ENCODE data around the gene LHFPL6.
"Not testable (repeated sequence)": the region's sequence is repeated elsewhere in the genome, so short reads cannot be mapped to it uniquely, and the experiment has no call there.

LHFPL6 gene

DNA sequence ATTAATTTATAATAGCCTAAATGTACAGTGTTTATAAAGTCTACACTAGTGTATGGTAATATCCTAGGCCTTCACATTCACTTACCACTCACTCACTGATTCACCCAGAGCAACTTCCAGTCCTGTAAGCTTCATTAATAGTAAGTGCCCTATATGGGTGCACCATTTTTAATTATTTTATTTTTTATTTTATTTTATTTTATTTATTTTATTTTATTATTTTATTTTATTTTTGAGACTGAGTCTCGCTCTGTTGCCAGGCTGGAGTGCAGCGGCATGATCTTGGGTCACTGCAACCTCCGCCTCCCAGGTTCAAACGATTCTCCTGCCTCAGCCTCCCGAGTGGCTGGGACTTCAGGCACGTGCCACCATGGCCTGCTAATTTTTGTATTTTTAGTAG is 264.9 kb downstream of the LHFPL6 start:
- not testable (repeated sequence) for DNase-seq

DNA sequence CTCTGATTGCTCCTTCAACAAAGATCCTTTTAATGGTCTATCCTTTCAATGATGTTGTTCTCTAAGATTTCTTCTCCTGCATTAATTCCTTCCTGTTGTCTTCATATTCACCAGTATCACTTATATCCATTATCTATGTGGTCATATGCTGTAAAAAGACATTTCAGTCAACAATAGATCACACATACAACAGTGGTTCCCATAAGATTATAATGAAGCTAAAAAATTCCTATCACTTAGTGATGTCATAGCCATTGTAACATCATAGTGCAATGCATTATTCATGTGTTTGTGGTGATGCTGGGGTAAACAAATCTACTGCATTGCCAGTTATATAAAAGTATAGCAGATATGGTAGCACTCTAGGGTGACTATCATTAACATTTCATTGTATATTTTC is 266.1 kb downstream of the LHFPL6 start:
- no peak for DNase-seq

DNA sequence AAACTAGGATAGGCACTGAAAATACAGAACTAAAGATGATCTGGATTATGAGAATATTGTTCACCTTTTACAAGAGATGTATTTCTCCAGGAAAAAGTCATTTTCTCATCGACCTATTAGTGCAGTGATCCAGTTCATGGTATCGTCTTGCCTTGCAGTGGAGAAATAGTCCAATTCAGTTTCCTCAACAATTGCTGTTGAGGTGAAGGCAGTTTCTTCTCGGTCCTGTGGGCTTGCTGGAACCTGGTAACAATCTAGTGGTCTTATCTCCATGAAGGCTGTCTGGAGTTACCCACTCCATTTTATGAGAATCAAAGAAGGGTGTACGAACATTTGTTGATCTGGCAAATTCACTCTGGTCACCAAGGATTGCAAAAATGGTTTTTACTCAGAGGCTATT is 266.8 kb downstream of the LHFPL6 start:
- no peak for DNase-seq

DNA sequence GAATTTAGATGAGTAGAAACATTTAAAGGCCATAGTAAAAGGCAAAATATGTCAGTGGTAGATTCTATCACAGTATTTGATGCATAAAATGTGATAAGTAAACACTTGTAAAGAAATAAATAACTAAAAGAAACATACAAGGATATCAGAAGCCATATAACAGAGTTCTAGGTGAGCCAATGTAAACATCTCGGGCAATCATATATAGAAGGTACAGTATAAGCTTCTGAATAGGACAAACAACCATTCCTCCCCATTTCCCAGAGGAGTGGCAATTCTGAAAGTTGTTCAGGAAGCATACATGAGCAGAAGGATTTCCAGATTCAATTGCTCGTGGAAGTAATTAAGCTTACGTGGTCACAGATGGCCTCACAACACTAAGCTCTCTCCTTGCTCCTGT is 267.3 kb downstream of the LHFPL6 start:
- DNase-seq: no peak

DNA sequence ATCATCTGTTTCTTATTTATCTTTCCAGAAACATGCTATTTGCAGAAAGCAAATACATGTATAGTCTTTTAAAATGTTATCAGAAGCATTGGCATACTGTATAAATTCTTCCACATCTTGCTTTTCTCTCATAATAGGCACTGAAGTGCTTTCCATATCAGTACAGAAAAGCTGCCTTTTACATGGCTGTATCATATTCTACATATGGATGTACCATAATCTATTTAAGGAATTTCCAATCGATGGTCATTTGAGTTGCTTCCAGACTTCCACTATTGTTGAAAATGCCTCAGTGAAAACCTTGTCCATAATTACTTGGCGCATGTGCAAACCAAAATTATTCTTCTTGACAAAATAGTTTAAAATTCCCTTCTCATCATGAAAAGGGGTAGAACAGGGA is 272.5 kb downstream of the LHFPL6 start:
- no peak for DNase-seq

DNA sequence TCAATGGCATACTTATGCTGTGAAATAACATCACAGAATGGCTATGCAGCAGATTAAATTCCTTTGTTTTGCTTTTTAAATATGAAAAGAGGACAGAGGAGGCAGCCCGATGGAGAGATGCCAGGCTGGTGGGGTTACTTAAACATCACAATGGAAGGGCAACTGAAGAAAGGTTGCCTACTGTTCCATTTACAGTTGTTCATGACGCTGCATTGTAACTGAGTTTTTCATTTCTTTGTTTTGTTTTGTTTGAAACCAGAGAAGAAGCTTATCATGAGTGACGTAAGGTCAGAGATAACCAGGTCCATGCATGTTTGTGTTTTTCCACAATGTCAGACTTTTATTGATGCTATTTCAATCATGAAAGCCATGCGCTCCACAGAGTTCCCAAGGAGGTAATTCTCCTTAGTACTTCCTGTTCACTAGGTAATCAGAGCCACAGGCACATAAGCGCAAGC is 273.8 kb downstream of the LHFPL6 start:
- no peak for DNase-seq

DNA sequence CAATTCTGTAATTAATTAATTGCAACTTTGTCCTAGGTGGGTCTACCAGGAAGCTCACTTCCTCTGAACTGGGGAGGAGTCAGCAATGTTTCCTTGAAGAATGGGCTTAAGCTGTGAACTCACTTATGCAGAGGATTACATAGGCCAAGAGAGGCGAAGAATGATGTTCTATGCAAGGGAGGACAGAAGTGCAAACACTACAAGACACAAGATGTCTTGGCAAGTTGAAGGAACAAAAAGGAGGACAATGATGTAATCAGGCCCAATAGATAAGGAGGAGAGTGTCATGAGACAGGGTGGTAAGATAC is 275.9 kb downstream of the LHFPL6 start:
- no peak for DNase-seq

DNA sequence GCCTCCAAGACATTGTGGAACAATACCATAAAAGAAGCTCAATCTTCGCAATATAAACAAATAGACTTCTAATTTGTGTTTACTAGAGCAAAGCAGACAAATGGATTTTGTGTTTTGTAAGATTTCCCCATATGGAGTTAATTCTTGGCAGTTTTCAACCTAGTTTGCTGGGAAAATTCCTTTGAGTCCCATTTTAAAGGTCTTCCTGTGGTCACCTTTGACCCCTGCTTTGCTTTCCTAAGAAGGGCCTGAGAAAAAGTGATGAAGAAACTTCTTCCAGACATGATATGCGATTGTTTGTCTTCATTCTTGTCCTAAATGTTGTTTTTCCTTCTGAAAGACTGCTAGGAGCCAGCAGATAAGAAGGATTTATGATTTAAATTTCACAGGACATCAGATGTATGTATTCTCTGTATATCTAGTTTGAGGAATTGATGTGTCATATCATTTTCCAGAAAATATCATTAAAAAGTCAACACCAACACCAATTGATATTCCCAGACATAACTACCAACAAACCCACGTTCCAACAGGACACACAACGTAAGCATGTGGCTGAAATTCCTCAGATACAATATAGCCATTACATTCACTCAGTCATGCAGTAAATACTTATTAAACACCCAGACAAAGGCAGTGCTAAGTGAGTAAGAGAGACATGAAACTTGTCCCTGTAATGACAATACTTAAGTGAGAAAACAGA is 276.4 kb downstream of the LHFPL6 start:
- no peak for DNase-seq

DNA sequence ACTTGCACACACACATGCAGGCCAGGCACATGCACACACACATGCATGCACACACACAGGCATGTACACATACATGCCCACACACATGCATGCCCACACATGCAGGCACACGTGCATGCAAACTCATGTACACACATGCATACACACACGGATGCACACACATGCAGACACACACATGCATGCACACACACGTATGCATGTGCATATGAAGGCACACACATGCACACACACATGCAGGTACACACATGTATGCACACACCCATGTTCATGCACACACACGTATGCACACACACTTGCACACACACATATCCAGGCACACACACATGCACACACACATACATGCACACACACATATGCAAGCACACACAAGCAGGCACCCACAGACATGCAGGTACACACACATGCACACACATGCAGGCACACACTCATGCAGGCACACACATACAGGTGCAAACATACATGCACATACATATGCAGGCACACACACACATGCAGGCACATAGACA is 278.1 kb downstream of the LHFPL6 start:
- DNase-seq: no peak

DNA sequence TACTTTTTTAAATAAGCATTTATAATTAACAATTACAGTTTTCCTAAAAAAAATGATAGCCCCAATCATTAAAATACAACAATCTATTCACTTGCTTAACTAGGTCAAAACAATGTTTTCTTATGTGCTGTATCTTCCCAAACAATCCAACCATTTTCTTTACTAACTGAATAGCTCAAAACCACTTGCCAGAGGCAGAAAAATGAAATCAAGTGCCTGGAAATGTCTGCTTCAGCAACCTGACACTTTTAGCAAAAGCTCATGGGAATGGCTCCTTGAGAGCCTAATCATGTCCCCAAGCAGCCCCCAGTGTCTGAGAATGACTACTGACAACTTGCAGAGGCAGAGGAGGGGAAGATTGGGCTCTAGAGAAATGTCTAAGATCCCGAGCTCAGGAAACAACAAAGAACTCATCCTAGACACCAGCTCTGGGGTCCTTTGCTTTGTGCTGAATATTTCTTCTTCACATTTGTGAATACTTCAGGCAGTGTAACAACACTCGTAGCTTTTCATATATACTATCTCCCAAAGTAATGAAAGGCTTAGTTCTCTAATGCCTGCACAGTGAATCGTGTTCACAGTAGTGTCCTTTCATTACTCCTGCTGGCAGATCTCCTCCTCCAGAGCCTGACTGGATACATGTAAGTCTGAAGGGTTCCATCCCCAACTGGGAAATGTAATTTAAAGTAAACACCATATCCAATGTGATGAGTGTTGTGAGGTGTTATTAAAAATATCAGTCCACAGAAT is 280.0 kb downstream of the LHFPL6 start:
- no peak for DNase-seq

DNA sequence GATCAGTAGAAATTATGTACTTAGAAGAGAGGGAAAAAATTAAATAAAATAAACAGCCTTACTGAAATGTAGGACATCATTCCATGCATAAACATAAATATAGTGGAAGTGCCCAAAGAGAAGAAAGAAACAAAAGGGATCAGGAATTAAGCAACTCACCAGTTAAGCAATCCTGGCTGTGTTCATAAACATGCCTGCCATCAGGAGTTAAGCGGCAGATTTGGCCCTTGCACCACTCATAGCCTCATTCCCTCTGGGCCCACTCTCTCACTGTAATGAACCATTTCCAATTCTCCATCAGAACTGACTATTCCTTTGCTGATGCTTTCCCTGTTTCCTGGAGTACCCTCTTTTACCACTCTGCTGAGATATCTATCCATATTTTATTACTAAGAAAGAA is 281.4 kb downstream of the LHFPL6 start:
- no peak for DNase-seq

DNA sequence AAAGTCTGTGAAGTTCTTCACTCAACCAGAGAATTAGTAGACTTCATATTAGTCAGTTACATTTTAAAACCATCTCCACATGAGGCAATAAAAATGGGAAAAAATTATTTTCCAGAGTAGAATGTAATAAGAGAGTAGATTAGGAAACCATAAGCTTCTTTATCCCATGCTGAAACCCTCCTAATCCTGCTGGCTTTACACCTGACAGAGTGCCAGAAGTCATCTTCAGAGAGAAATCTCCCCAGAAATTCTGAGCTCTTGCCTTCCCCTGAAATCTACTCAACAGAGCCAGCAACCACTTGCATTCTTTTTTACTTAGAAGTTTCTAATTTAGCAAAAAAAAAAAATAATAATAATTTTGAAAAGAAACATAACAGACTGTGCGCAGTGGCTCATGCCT is 284.8 kb downstream of the LHFPL6 start:
- DNase-seq: no peak

DNA sequence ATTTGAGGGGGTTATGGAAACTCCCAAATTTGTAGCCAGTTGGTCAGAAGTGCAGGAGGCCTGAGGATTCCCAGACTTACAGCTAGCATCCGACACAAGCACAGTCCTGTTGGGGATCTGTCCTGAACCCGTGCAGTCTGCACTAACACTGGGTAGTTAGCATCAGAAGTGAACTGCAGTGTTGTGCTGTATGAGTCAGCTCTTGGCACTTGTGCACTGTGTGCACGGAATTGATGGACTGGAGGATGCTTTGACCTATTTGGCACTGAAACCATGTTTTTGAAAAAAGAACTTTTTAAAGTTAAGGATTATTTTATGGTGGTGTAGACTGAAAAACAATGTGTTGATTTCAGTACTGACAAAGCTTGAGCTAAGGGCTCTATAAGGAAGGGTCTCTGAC is 285.7 kb downstream of the LHFPL6 start:
- DNase-seq: no peak

DNA sequence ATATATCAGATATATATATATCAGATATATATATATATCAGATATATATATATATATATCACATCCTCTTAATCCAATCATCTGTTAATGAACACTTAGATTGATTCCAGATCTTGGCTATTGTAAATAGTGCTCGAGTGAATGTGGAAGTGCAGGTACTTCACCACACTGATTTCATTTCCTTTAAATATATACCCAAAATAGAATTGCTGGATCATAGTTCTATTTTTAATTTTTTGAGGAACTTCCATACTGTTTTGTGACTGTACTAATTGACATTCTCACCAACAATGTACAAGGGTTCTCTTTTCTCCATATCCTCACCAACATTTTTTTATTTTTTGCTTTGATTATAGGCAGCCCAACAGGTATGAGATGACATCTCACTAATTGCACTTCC is 287.2 kb downstream of the LHFPL6 start:
- DNase-seq: no peak

DNA sequence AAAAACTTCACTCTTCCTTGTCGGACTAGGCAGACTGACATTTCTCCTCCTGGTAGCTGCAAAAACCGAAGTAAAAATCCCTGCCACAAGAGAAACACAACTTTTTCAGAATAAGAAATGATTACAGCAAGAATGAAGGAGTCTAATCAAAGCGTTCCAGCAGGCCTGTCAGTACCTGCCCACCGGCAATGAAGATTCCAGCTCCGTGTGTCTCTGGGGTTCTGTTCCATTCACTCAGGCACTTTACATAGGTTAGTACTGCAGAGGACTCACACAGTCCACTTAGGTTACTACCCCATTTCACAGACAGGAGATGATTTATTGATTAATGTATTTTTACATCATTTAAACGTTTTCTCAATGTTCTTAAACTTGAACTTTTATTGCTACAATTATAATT is 289.3 kb downstream of the LHFPL6 start:
- no peak for DNase-seq

DNA sequence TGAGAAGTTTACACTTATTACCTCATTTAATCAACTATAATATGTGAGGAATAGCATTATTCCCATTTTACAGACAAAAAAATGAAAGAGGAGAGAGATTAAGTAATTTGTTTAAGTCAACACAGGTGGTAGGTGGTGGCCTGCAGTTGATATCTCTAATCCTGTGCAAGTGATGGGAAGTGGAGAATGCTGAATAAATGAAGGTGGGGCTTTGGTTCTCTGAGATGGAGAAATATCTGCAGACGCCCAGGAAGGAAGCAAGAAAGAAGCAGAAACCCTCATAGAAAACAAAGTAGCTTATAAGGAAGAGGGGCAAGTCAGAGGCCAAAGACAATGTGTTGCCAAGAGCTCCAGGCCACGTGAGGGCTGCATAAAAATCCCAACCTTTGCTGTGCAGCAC is 290.4 kb downstream of the LHFPL6 start:
- DNase-seq: no peak

DNA sequence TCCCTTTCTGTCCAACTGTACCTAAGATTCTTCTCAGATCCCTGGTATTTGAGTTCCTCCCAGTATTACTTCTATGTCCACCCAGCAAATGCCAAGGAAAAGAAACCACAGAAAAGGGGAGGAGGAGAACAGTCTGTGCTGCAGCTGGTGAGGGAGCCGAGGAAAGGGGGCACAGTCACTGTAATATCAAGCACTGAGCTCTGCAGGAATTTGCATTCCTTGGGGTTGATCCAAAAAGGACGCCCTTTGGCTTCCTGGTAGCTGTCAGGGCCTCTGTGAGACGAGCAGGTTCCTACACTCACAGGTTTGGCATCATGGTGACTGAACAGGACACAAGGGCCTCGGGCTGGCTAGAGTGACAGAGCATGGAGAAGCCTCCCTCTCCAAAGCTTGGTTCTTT is 291.4 kb downstream of the LHFPL6 start:
- no peak for DNase-seq

DNA sequence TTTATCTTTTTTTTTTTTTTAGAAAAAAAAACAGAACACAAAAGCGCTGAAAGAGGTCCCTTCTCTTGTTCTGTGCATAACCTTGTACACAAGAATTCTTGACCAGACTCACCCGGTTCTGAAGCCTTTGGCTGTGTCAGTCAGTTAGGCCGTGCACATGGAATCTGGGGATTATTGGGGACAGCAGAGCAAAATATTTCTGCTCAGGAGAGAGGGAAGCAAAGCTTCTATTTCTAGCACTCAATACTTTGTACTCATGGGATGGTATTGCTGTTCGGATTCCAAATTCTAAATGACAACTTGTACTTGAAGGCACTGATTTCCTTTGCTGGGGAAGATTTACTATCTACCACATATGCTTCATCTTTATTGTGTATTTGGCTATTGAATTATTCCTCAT is 292.0 kb downstream of the LHFPL6 start:
- DNase-seq: no peak

DNA sequence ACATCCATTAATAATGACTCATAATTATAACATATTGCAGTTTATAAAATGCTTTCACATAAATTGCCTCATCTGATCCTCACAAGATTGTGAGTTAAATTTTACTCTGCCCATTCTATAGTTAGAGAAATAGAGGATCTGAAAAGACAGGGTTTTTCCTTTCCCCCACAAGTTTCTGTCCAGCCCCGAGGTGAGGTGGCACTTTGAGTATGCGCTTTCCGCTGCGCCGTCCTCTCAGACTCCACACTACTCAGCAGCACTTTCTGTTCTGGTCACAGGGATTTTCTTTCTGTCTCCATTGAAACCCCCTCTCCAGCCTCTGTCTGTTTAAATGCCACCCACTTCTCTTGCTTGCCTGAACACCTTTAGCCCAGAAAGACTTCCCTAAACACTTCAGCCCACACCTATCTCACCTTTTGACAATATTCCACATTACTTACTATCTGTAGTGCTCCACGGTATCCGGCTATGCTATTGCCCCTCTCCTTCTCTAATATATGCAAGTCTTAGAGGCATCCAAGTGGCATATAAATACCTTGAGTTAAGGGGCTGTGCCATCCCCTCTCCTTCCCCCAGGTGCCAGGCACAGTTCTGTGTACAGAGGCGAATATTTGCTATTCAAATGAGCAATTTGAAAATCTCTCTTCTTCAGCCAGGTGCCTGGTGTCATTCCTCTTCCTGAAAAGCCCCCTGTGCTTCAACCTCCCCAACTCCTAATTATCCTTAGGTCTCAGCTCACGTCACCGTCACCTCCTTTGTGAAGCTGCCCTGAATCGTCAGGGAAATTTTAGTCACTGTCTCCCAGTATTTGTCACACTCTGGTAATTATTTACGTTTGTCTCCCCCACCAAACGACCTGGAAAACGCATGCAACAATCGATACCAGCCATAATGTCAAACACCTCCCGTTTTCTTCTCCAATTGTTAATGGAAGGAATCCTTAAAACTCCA is 296.1 kb downstream of the LHFPL6 start:
- peak; percentile 26 to 33 for DNase-seq

DNA sequence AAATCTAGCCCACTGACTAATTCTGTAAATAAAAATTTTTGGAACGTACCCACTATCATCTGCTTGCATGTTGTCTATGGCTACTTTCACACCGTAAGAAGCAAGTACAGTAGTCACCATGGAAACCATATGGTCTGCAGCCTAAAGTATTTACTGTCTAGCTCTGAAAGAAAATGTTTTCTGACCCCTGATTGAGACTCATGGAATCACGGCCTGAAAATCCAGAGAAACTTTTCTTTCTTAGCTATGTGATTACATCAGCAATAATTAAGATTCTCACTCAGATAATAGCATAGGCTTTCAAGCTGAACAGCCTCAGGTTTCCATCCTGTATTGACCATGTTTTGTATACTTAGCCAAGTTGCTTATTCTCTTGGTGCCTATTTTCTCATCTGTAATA is 300.2 kb downstream of the LHFPL6 start:
- DNase-seq: no peak

DNA sequence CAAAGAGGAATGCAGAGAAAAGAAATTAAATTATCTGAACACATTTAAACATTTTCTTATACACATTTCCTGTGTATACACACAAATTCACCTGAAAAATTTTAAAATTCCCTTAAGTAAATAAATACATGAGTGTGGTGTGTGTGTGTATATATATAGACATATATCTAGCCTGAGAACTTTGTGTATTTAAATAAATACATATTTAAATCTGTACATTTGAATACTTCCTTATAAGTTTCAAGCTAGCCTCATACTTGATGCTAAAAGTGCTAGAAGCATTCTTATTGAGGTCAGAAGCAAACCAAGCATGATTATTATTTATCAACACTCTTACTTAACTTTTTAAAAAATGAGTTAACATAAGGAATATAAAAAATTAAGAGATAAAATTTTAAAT is 304.0 kb downstream of the LHFPL6 start:
- no peak for DNase-seq

DNA sequence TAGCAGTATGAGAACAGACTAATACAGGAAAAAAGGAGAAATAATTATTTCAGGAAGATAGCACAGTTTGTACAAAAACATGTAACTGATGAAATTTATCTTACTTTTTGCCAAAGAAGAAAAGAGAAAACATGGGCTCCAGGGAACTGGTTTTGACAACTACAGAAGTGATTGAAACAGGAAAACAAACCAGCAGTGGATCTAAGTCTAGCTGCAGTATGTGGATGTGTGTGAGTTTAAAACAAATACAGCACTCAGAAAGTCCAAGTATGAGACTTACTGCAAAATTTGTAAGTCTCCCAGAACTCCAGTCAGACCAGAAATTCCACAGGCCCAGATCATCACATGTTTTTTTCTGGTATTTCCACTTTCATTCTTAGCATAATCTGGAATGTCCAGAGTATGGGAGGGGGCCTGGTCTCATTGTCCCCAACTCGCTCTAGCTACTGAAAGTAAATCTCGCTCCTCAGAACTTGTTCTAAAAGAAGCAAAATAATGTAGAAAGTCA is 305.3 kb downstream of the LHFPL6 start:
- DNase-seq: no peak

DNA sequence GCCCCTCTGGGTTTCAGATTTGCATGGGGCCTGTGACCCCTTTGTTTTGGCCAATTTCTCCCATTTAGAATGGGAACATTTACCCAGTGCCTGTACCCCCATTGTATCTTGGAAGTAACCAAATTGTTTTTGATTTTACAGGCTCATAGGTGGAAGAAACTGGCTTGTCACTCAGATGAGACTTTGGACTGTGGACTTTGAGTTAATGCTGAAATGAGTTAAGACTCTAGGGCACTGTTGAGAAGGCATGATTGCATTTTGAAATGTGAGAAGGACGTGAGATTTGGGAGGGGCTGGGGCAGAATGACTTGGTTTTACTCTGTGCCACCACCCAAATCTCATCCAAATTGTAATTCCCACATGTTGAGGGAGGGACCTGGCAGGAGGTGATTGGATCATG is 306.0 kb downstream of the LHFPL6 start:
- no peak for DNase-seq

Data from stimulated activated CD4-positive, alpha-beta T cell treated with anti-CD3 and anti-CD28 coated beads, Interleukin-2, amount 100 ng/mL, for 24 hours (primary cell).